Panc1 (cell line): ENCODE data around the gene ASGR2. TPM values are rescaled to one million over a fixed set of nuclear protein-coding genes. Genes with fewer than 3 reads are reported as not detected.
"Not testable (repeated sequence)": the region's sequence is repeated elsewhere in the genome, so short reads cannot be mapped to it uniquely, and the experiment has no call there.

Source experiments
- ATAC-seq: fragments of 200-7000 bp; cut with Tn5 transposase; 2 replicates; pipeline ENCODE4 v1.9.1; 2020; ENCODE audit warnings: mild to moderate bottlenecking, moderate library complexity
- BruUV-seq: library from RNA; stranded (reverse); fragments of 400-500 nt; replicated peaks from 2 replicates; lab custom pipeline; 2021; lab: Mats Ljungman, UMichigan
- CTCF ChIA-PET: fragments of 300-600 bp; sonication (Branson Sonifier 250); formaldehyde crosslinking; loops from one replicate; lab custom pipeline; 2022; ENCODE audit warnings: antibody characterized with exemption; lab: Charles Lee
- POLR2A ChIA-PET: fragments of 300-600 bp; sonication (Branson Sonifier 250); formaldehyde crosslinking; loops from one replicate; lab custom pipeline; 2022; ENCODE audit warnings: antibody characterized with exemption; lab: Charles Lee
- DNase-seq: peaks from one replicate; pipeline ENCODE4 v3.0.0-alpha.2; 2010; ENCODE audit warnings: low read depth, low spot score
- H3K27ac ChIP-seq: 2 replicates; pipeline ENCODE4 v1.5.1; 2011; ENCODE audit warnings: mild to moderate bottlenecking, low read length, inconsistent platforms
- H3K27me3 ChIP-seq: fragments of 200-500 bp; sonication (Bioruptor generic); 2 replicates; pipeline ENCODE4 v1.6.0; 2014; ENCODE audit warnings: low read length, inconsistent platforms; ENCODE audit not compliant: control insufficient read depth, insufficient read depth
- H3K36me3 ChIP-seq: fragments of 200-500 bp; sonication (Bioruptor generic); 2 replicates; pipeline ENCODE4 v1.5.1; 2014; ENCODE audit warnings: inconsistent platforms, mild to moderate bottlenecking, low read length, moderate library complexity; ENCODE audit not compliant: control insufficient read depth, insufficient read depth
- H3K4me1 ChIP-seq: 2 replicates; pipeline ENCODE4 v1.5.1; 2011; ENCODE audit warnings: inconsistent platforms, mild to moderate bottlenecking, low read length, moderate library complexity; ENCODE audit not compliant: control insufficient read depth, insufficient read depth
- H3K4me3 ChIP-seq, 2 experiments: 2 replicates each; pipeline ENCODE4 v1.5.1; 2011 to 2012; ENCODE audit warnings: low read depth in 2 of 2, low read length in 2 of 2, mild to moderate bottlenecking in 2 of 2, inconsistent platforms in 1 of 2, moderate library complexity in 1 of 2
- H3K9me3 ChIP-seq: fragments of 200-500 bp; sonication (Bioruptor generic); 2 replicates; pipeline ENCODE4 v1.5.1; 2014; ENCODE audit warnings: low read depth, mild to moderate bottlenecking, inconsistent platforms, low read length, moderate library complexity; ENCODE audit not compliant: control insufficient read depth, insufficient read depth
- POLR2AphosphoS5 ChIP-seq: IDR thresholded peaks from 2 replicates; pipeline ENCODE4 v1.6.1; 2012; ENCODE audit warnings: mild to moderate bottlenecking, low read depth, low read length, moderate library complexity
- SIN3A ChIP-seq: IDR thresholded peaks from 2 replicates; pipeline ENCODE4 v1.6.1; 2012; ENCODE audit warnings: low read depth, mild to moderate bottlenecking, low read length, moderate library complexity, borderline replicate concordance; ENCODE audit not compliant: insufficient read depth
- TCF7L2 ChIP-seq: IDR thresholded peaks from 2 replicates; pipeline ENCODE4 v1.6.1; 2011; ENCODE audit warnings: mild to moderate bottlenecking, low read depth, low read length, inconsistent platforms
- in situ Hi-C: cut with HindIII; loops from 2 replicates; pipeline ENCODE4 v1.10.0; 2016; ENCODE audit warnings: low sequenced_read_pairs, low pct_unique_long_range_greater_than_20kb
- intact Hi-C: fragments of 100-400 bp; cut with micrococcal nuclease; formaldehyde crosslinking; loops from one replicate; pipeline ENCODE4 v1.10.0; 2022; ENCODE audit not compliant: unreplicated experiment
- total RNA-seq: library from RNA; stranded (reverse); gene quantifications from one replicate; pipeline ENCODE4 v1.2.1, GENCODE V29; 2021; ENCODE audit not compliant: unreplicated experiment
- TF ChIP-seq, protein P1 (sequence below), 2 experiments: IDR thresholded peaks; 2 replicates each; pipeline ENCODE4 v1.6.1; 2011 to 2012; ENCODE audit warnings: low read depth in 2 of 2, control low read depth in 1 of 2, low read length in 1 of 2, mild to moderate bottlenecking in 1 of 2, moderate library complexity in 1 of 2; ENCODE audit not compliant: insufficient read depth in 1 of 2
- TF ChIP-seq, protein P2 (sequence below): fragments of 450-650 bp; IDR thresholded peaks from 2 replicates; pipeline ENCODE4 v1.5.1; 2017; ENCODE audit warnings: mild to moderate bottlenecking

Gene ASGR2
- total RNA-seq, 1 experiment from 2014 or later = 0.21 TPM

- TF ChIP-seq, protein P1, sequence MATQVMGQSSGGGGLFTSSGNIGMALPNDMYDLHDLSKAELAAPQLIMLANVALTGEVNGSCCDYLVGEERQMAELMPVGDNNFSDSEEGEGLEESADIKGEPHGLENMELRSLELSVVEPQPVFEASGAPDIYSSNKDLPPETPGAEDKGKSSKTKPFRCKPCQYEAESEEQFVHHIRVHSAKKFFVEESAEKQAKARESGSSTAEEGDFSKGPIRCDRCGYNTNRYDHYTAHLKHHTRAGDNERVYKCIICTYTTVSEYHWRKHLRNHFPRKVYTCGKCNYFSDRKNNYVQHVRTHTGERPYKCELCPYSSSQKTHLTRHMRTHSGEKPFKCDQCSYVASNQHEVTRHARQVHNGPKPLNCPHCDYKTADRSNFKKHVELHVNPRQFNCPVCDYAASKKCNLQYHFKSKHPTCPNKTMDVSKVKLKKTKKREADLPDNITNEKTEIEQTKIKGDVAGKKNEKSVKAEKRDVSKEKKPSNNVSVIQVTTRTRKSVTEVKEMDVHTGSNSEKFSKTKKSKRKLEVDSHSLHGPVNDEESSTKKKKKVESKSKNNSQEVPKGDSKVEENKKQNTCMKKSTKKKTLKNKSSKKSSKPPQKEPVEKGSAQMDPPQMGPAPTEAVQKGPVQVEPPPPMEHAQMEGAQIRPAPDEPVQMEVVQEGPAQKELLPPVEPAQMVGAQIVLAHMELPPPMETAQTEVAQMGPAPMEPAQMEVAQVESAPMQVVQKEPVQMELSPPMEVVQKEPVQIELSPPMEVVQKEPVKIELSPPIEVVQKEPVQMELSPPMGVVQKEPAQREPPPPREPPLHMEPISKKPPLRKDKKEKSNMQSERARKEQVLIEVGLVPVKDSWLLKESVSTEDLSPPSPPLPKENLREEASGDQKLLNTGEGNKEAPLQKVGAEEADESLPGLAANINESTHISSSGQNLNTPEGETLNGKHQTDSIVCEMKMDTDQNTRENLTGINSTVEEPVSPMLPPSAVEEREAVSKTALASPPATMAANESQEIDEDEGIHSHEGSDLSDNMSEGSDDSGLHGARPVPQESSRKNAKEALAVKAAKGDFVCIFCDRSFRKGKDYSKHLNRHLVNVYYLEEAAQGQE (IDR thresholded peaks at IDR 0.05; ENCODE audit: insufficient read depth in 1 of 2, low read depth in 2 of 2, low read length in 1 of 2) = no peak
- TF ChIP-seq, protein P2, sequence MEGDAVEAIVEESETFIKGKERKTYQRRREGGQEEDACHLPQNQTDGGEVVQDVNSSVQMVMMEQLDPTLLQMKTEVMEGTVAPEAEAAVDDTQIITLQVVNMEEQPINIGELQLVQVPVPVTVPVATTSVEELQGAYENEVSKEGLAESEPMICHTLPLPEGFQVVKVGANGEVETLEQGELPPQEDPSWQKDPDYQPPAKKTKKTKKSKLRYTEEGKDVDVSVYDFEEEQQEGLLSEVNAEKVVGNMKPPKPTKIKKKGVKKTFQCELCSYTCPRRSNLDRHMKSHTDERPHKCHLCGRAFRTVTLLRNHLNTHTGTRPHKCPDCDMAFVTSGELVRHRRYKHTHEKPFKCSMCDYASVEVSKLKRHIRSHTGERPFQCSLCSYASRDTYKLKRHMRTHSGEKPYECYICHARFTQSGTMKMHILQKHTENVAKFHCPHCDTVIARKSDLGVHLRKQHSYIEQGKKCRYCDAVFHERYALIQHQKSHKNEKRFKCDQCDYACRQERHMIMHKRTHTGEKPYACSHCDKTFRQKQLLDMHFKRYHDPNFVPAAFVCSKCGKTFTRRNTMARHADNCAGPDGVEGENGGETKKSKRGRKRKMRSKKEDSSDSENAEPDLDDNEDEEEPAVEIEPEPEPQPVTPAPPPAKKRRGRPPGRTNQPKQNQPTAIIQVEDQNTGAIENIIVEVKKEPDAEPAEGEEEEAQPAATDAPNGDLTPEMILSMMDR = no peak
- no peak for TF ChIP-seq TCF7L2
- no peak for TF ChIP-seq POLR2AphosphoS5
- TF ChIP-seq SIN3A = no peak
- no peaks in the 10 kb centered on the region for H3K9me3 ChIP-seq
- H3K27me3 ChIP-seq = no peaks in the 10 kb centered on the region
- in situ Hi-C loops (no loop called here), intact Hi-C loops (no loop called here)
- no peak overlapping the region for H3K27ac ChIP-seq
- no peaks in the 10 kb centered on the region for H3K36me3 ChIP-seq
- BruUV-seq = no TSS peak
- DNase-seq = no peak
- POLR2A ChIA-PET = no interaction called here
- CTCF ChIA-PET = no interaction called here
- H3K4me1 ChIP-seq = no peaks in the 10 kb centered on the region
- ATAC-seq = no peak
- H3K4me3 ChIP-seq = no peak overlapping the region
These were observed 7.8 kb upstream of the ASGR2 start for GRCh38 chr17:7122381-7122780.

GRCh38 chr17:7120635-7121034, 6.0 kb upstream of the ASGR2 start:
- H3K4me3 ChIP-seq, H3K36me3 ChIP-seq, intact Hi-C loops, ATAC-seq, DNase-seq, H3K27me3 ChIP-seq, H3K4me1 ChIP-seq, H3K9me3 ChIP-seq, H3K27ac ChIP-seq, CTCF ChIA-PET, BruUV-seq, in situ Hi-C loops, POLR2A ChIA-PET: not testable (repeated sequence)

DNA sequence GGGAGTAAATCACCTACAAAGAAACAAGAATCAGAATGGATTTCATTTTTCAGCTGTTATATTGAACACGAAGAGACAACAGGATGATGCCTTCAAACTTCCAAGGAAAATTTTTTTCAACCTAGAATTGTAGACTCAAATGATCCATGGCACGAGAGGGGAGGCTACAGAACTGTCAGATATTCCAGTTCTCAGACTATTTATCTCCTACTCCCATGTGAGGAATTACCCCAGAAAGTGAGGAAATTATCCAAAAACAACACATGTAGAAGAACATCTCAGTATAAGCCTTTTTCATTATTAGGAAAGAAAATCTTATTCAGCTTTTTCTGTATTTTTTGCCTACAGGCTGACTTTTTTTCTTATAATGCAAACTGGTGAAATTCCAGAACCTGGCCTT, 5.5 kb upstream of the ASGR2 start:
- Histone ChIP-seq H3K27ac (no peak overlapping the region), H3K4me3 (no peak overlapping the region), H3K4me1 (no peaks in the 10 kb centered on the region), H3K9me3 (no peaks in the 10 kb centered on the region), H3K27me3 (no peaks in the 10 kb centered on the region), H3K36me3 (no peaks in the 10 kb centered on the region)
- TF ChIP-seq TCF7L2 = no peak
- TF ChIP-seq, protein P1 (IDR thresholded peaks at IDR 0.05; ENCODE audit: insufficient read depth in 1 of 2, low read depth in 2 of 2, low read length in 1 of 2) = no peak
- TF ChIP-seq, protein P2 = no peak
- intact Hi-C loops (no loop called here), in situ Hi-C loops (no loop called here)
- POLR2A ChIA-PET = no interaction called here
- ATAC-seq (no peak), DNase-seq (no peak)
- CTCF ChIA-PET = no interaction called here
- no TSS peak for BruUV-seq
